Measurements from ENCODE around the gene TPPP3.

DNA sequence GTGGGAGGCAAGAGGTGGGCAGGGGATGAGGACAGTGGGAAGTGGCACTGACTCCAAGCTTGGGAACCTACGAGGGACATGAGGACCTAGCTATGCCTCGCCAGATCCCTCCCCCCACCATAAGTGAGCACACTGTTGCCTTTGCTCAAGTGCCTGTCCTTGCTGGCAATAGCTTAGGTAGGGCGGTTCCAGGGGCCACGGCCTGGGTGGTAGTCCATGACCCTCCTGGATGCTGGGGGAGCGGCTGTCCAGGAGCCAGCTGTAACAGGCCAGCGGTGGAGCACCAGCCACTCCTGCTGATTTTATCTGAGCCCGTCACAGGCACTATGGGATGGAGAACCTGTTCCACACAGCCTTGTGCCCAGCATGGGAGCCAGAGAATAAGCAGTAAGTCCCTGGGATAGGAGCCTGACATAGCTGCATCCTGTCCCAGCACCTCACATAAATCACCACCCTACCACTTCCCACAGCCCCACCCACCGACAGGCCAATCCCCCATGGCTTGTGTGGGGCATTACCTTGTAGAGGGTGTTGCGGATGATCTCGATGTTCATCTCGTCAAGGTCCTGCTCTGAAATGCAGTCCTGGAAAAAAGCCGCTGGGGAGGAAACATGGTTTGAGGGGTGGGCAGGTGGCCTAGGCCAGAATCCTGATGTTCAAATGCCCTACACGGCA lies 49.4 kb upstream of the TPPP3 start:
- TF ChIP-seq CTCF (IDR thresholded peaks at IDR 0.05) (no peak), ZFX (IDR thresholded peaks at IDR 0.05; ENCODE audit: borderline replicate concordance) (no peak)
